ENCODE measurements around the gene CD2BP2.

- TF ChIP-seq CTCF (IDR thresholded peaks at IDR 0.05) = no peak
- no peak for TF ChIP-seq ZFX (IDR thresholded peaks at IDR 0.05; ENCODE audit: borderline replicate concordance)
Observed at GRCh38 chr16:30369091-30369937, 14.2 kb upstream of the CD2BP2 start.

Data from 22Rv1 (cell line).